ENCODE measurements around the gene SLC45A1.

- TF ChIP-seq POLR2A (IDR thresholded peaks at IDR 0.05) = no peak
- no peak for TF ChIP-seq CTCF (IDR thresholded peaks at IDR 0.05)
These were observed 17.3 kb downstream of the SLC45A1 start for GRCh38 chr1:8335246-8335645.

All from lower leg skin (tissue), 3 donors.